ENCODE data around the gene MYH2.

The MYH2 gene

GRCh38 chr17:10477701-10478100 lies 71.8 kb downstream of the MYH2 start:
- Histone ChIP-seq H4K91ac (ENCODE audit: low read depth, low read length, poor library complexity) (no peak overlapping the region), H3K4me1 (ENCODE audit: control insufficient read depth in 2 of 2, insufficient read depth in 1 of 2, low read depth in 1 of 2, low read length in 2 of 2) (no peaks in the 10 kb centered on the region), H3K4me3 (ENCODE audit: low read length in 2 of 2) (no peak overlapping the region), H3K27me3 (ENCODE audit: control insufficient read depth in 3 of 3, insufficient read depth in 3 of 3, low read depth in 1 of 3, low read length in 3 of 3) (no peaks in the 10 kb centered on the region), H3K14ac (ENCODE audit: low read length) (no peak overlapping the region), H3K36me3 (replicated peaks in 1 of 2; ENCODE audit: control insufficient read depth in 2 of 2, insufficient read depth in 2 of 2, low read length in 2 of 2) (no peaks in the 10 kb centered on the region), H3K9me3 (replicated peaks in 1 of 2; ENCODE audit: control insufficient read depth in 2 of 2, insufficient read depth in 1 of 2, low read depth in 1 of 2, low read length in 2 of 2) (peaks cover 0 to 2% of the 10 kb centered on the region in 2 donors), H3K27ac (replicated peaks; ENCODE audit: low read length) (no peak overlapping the region), H2AK5ac (ENCODE audit: low read depth, low read length) (no peak overlapping the region), H2BK12ac (ENCODE audit: low read length) (no peak overlapping the region), H3K4me2 (ENCODE audit: insufficient read depth, low read length, poor library complexity, severe bottlenecking) (no peak overlapping the region), H3K18ac (ENCODE audit: low read length) (no peak overlapping the region), H3K79me1 (ENCODE audit: low read depth, low read length) (no peaks in the 10 kb centered on the region), H3K4ac (ENCODE audit: low read length) (no peak overlapping the region), H4K8ac (ENCODE audit: low read depth, low read length) (no peak overlapping the region), H2BK120ac (ENCODE audit: low read depth, low read length) (no peak overlapping the region), H3K9ac (ENCODE audit: low read depth, low read length, poor library complexity) (no peak overlapping the region), H2AFZ (ENCODE audit: low read length) (no peak overlapping the region), H2BK15ac (ENCODE audit: low read length) (no peak overlapping the region), H3K23ac (ENCODE audit: low read depth, low read length, poor library complexity) (no peak overlapping the region), H2BK5ac (ENCODE audit: low read length) (no peak overlapping the region)
- WGBS, 2 donors (ENCODE audit: extremely low coverage in 2 of 2, insufficient read length in 2 of 2, insufficient replicate concordance in 1 of 2) = no CpG with 5 or more reads among the region's 1 CpG
- DNase-seq (ENCODE audit: low spot score) = no peak

GRCh38 chr17:10474536-10474935 lies 74.9 kb downstream of the MYH2 start:
- H4K91ac ChIP-seq (ENCODE audit: low read depth, low read length, poor library complexity) = no peak overlapping the region
- no peak overlapping the region for H2BK12ac ChIP-seq (ENCODE audit: low read length)
- H2AK5ac ChIP-seq (ENCODE audit: low read depth, low read length) = no peak overlapping the region
- H3K27ac ChIP-seq (replicated peaks; ENCODE audit: low read length) = no peak overlapping the region
- H3K79me1 ChIP-seq (ENCODE audit: low read depth, low read length) = no peaks in the 10 kb centered on the region
- no peak overlapping the region for H2BK15ac ChIP-seq (ENCODE audit: low read length)
- H3K9me3 ChIP-seq (replicated peaks in 1 of 2; ENCODE audit: control insufficient read depth in 2 of 2, insufficient read depth in 1 of 2, low read depth in 1 of 2, low read length in 2 of 2) = no peaks in the 10 kb centered on the region
- H3K14ac ChIP-seq (ENCODE audit: low read length) = no peak overlapping the region
- no peak overlapping the region for H4K8ac ChIP-seq (ENCODE audit: low read depth, low read length)
- no peak overlapping the region for H3K4me3 ChIP-seq (ENCODE audit: low read length in 2 of 2)
- H3K4me2 ChIP-seq (ENCODE audit: insufficient read depth, low read length, poor library complexity, severe bottlenecking) = no peak overlapping the region
- no CpG with 5 or more reads among the region's 4 CpGs for WGBS, 2 donors (ENCODE audit: extremely low coverage in 2 of 2, insufficient read length in 2 of 2, insufficient replicate concordance in 1 of 2)
- no peak overlapping the region for H3K9ac ChIP-seq (ENCODE audit: low read depth, low read length, poor library complexity)
- no peak overlapping the region for H3K18ac ChIP-seq (ENCODE audit: low read length)
- no peak overlapping the region for H2BK120ac ChIP-seq (ENCODE audit: low read depth, low read length)
- H3K36me3 ChIP-seq (replicated peaks in 1 of 2; ENCODE audit: control insufficient read depth in 2 of 2, insufficient read depth in 2 of 2, low read length in 2 of 2) = no peaks in the 10 kb centered on the region
- no peak overlapping the region for H3K4ac ChIP-seq (ENCODE audit: low read length)
- H2AFZ ChIP-seq (ENCODE audit: low read length) = no peak overlapping the region
- H3K4me1 ChIP-seq (ENCODE audit: control insufficient read depth in 2 of 2, insufficient read depth in 1 of 2, low read depth in 1 of 2, low read length in 2 of 2) = no peaks in the 10 kb centered on the region
- no peaks in the 10 kb centered on the region for H3K27me3 ChIP-seq (ENCODE audit: control insufficient read depth in 3 of 3, insufficient read depth in 3 of 3, low read depth in 1 of 3, low read length in 3 of 3)
- no peak overlapping the region for H3K23ac ChIP-seq (ENCODE audit: low read depth, low read length, poor library complexity)
- DNase-seq (ENCODE audit: low spot score) = no peak
- H2BK5ac ChIP-seq (ENCODE audit: low read length) = no peak overlapping the region

GRCh38 chr17:10471858-10472257 lies 77.6 kb downstream of the MYH2 start:
- Histone ChIP-seq H3K4me2 (ENCODE audit: insufficient read depth, low read length, poor library complexity, severe bottlenecking) (no peak overlapping the region), H3K9ac (ENCODE audit: low read depth, low read length, poor library complexity) (no peak overlapping the region), H3K14ac (ENCODE audit: low read length) (no peak overlapping the region), H2BK120ac (ENCODE audit: low read depth, low read length) (no peak overlapping the region), H3K23ac (ENCODE audit: low read depth, low read length, poor library complexity) (no peak overlapping the region), H3K79me1 (ENCODE audit: low read depth, low read length) (no peaks in the 10 kb centered on the region), H4K8ac (ENCODE audit: low read depth, low read length) (no peak overlapping the region), H3K4ac (ENCODE audit: low read length) (no peak overlapping the region), H3K18ac (ENCODE audit: low read length) (no peak overlapping the region), H2AFZ (ENCODE audit: low read length) (no peak overlapping the region), H2BK15ac (ENCODE audit: low read length) (no peak overlapping the region), H2BK5ac (ENCODE audit: low read length) (no peak overlapping the region), H3K27ac (replicated peaks; ENCODE audit: low read length) (no peak overlapping the region), H3K9me3 (replicated peaks in 1 of 2; ENCODE audit: control insufficient read depth in 2 of 2, insufficient read depth in 1 of 2, low read depth in 1 of 2, low read length in 2 of 2) (no peaks in the 10 kb centered on the region), H3K36me3 (replicated peaks in 1 of 2; ENCODE audit: control insufficient read depth in 2 of 2, insufficient read depth in 2 of 2, low read length in 2 of 2) (no peaks in the 10 kb centered on the region), H3K4me1 (ENCODE audit: control insufficient read depth in 2 of 2, insufficient read depth in 1 of 2, low read depth in 1 of 2, low read length in 2 of 2) (no peaks in the 10 kb centered on the region), H2BK12ac (ENCODE audit: low read length) (no peak overlapping the region), H2AK5ac (ENCODE audit: low read depth, low read length) (no peak overlapping the region), H4K91ac (ENCODE audit: low read depth, low read length, poor library complexity) (no peak overlapping the region), H3K4me3 (ENCODE audit: low read length in 2 of 2) (no peak overlapping the region), H3K27me3 (ENCODE audit: control insufficient read depth in 3 of 3, insufficient read depth in 3 of 3, low read depth in 1 of 3, low read length in 3 of 3) (no peaks in the 10 kb centered on the region)
- WGBS, 2 donors (ENCODE audit: extremely low coverage in 2 of 2, insufficient read length in 2 of 2, insufficient replicate concordance in 1 of 2) = no CpG with 5 or more reads among the region's 1 CpG
- DNase-seq (ENCODE audit: low spot score) = no peak
